ENCODE data around the gene TCIRG1.

The TCIRG1 gene

DNA sequence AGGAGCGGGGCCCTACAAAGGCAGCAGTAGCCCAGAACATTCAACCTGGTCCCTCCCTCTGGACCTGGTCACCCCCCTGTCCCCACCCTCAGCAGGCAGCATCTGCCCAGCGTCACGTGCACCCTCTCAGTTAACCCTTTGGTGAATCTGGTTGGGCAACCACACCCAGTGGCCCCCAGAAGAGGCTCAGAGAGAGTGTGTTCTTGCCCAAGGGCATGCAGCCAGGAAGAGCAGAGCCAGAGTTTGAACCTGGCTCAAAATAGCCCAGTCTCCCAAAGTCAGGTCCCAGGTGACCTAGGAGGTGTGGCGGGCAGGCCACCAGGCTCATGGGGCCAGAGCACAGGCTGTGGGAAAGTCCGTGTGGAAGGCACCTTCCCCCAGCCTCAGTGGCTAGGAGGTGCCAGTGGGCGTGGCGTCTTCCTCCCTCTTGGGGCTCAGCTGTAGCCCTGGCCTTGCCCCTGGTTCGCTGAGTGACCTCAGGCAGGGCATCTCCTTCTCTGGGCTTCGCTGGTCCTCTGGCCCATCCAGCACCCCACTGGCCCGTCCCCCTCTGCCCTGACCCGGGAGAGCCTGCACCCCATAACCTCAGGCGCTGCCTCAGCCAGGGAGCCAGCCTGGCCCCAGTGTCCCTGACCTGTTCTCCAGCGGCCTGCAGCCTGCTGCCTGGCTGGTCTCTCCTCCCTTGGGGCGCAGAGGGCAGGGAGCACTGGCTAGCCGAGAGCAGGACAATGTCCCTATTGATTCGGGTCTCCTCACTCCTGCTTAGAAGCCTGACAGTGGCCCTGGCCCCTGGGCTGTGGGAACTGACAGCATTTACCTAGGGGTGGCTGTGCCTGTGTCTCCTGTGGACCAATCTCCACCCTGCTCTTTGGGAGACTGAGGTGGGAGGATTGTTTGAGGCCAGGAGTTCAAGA lies 21.7 kb upstream of the TCIRG1 start:
- in situ Hi-C loops (cut with MboI; ENCODE audit: low sequenced_read_pairs) = no loop called here

DNA sequence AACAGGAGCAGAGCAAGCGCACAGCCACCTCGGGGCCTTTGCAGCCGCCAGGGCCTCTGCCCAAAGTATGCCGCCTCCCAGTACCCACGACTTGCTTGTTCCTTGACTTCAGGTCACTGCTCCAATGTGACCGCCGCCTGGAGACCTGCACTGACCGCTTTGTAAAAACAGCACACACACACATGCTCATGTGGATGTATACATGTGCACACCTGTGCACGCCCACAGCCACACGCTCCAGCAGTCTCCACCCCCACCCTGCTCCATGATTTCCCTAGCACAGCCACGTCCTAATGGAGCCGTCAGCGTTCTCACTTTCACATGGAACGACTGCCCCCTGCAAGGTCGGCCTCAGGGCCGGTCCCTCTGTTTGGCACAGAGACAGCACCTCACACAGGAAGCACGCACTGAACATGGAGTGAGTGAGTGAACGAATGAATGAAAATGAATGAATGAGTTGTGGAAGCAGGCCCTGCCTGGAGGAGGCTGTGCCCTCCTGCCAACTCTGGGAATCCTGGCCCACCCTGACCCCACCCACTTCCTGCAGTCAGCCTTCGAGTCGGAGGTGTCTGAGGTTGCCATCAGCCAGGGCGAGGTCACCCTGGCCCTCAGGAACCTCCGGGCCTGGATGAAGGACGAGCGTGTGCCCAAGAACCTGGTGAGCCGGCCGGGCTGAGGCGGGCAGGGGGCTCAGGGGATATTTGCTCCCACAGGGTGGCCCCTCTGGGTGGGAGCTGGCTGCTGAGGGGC lies 20.7 kb upstream of the TCIRG1 start:
- in situ Hi-C loops (cut with MboI; ENCODE audit: low sequenced_read_pairs) = no loop called here

DNA sequence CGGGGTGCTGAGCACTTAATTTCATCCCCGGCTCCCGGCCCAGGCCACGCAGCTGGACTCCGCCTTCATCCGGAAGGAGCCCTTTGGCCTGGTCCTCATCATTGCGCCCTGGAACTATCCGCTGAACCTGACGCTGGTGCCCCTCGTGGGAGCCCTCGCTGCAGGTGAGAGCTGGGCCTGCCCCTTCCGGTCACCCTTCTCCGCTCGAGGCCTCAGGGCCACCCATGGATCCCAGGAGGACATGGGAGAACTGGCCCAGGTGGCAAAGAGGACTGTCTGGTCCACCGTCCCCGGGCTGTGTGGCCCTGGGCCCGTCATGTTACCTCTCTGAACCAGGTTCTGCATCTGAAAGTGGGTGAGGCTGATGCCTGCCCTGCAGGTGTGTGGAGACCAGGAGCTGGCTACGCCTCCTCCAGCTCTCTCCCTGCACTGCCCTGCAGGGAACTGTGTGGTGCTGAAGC lies 20.1 kb upstream of the TCIRG1 start:
- in situ Hi-C loops (cut with MboI; ENCODE audit: low sequenced_read_pairs) = no loop called here

DNA sequence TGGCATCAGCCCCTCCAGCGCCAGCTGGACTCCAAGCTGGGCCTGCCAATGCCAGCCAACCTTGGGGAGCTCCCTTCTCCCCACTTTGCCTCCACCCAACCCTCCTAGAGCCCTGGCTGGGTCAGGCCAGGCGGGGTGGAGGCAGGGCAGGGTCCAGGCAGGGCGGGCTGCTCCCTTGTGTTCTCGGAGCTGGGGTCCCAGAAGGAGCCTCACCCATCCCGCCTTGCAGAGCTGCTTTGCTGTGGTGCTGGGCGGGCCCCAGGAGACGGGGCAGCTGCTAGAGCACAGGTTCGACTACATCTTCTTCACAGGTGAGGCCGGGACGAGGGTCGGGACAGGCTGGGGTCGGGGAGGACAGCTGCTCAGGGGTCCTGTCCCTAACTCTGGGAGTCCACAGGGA lies 19.3 kb upstream of the TCIRG1 start:
- in situ Hi-C loops (cut with MboI; ENCODE audit: low sequenced_read_pairs) = no loop called here

DNA sequence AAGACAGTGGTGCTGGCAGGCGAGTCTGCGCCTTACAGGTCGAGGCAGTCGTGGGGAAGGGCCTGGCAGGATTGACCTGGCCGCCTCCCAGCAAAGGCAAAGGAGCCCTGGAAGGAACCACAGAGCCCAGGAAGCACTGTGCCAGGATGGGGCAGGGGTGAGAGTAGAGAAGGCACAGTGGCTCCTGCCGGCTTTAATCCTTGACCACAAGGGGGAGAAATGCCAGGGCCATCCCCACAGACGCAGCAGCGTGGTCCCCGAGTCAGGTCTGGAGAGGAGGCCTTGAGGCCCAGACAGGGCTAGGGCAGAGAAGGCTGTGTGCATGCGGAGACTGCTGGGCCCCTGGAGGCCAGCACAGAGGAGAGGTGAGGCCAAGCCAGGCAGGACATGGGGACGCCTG lies 18.2 kb upstream of the TCIRG1 start:
- in situ Hi-C loops (cut with MboI; ENCODE audit: low sequenced_read_pairs) = no loop called here

DNA sequence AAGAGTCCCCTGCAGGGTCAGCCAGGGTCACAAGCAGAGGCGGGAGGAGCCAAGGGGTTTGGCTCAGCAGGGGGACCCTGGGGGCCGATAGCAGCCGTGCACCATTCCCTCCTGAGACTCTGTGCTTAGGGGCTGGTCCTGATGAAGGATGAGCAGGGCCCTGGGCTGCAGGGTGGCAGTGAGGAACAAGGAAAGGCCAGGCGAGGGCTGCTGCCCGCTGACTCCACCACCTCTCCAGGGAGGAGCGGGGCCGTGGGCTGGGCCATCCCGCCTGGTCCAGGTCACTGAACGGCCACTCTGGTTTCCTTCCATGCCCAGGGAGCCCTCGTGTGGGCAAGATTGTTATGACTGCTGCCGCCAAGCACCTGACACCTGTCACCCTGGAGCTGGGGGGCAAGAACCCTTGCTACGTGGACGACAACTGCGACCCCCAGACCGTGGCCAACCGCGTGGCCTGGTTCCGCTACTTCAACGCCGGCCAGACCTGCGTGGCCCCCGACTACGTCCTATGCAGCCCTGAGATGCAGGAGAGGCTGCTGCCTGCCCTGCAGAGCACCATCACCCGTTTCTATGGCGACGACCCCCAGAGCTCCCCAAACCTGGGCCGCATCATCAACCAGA lies 17.5 kb upstream of the TCIRG1 start:
- in situ Hi-C loops (cut with MboI; ENCODE audit: low sequenced_read_pairs) = no loop called here

DNA sequence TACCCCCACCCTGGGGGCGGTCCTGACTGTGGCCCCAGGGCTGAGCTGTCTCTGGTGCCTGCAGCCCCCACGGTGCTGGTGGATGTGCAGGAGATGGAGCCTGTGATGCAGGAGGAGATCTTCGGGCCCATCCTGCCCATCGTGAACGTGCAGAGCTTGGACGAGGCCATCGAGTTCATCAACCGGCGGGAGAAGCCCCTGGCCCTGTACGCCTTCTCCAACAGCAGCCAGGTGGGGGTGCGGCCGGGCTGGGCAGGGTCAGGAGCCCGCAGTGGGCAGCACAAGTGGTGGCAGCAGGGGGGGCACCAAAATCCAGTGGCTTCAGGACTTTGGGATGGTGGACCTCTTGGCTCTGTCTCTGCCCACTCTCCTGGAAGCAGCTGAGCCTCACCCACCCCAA lies 16.3 kb upstream of the TCIRG1 start:
- in situ Hi-C loops (cut with MboI; ENCODE audit: low sequenced_read_pairs) = no loop called here

DNA sequence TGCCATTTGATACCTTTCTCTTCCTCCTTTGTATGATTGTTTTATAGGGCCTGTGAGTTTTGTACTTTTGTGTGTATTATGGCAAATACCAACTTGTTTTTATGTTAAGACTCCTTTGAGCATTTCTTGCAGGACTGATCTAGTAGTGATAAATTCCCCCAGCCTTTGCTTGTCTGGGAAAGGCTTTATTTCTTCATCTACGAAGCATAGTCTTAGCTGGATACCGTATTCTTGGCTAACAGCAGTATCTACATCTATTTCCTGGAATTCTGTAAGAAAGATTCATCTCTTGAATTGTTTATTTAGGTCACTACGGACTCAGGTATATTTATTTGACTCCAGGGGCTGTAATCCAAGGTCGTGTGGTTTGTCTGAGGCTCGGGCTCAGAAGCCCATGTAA lies 14.3 kb upstream of the TCIRG1 start:
- in situ Hi-C loops (cut with MboI; ENCODE audit: low sequenced_read_pairs) = no loop called here

DNA sequence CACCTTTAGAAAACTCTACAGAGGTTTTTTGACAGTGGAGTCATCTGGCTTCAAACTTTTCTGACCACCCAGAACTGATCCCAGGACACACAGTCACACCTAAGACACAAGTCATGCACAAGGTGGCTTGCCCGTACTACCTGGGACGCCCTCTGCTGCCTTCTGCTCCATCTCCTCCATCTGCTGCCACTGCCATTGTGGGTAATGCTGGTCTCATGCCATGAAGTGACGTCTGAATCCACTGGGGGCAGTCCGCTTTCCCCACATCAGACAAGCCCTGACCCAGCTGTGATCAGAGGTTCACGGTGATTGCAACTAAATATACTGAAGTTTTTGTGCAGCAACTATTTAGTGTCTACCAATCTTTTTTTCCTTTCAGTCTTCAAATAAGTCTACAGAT lies 13.8 kb upstream of the TCIRG1 start:
- in situ Hi-C loops (cut with MboI; ENCODE audit: low sequenced_read_pairs) = no loop called here

DNA sequence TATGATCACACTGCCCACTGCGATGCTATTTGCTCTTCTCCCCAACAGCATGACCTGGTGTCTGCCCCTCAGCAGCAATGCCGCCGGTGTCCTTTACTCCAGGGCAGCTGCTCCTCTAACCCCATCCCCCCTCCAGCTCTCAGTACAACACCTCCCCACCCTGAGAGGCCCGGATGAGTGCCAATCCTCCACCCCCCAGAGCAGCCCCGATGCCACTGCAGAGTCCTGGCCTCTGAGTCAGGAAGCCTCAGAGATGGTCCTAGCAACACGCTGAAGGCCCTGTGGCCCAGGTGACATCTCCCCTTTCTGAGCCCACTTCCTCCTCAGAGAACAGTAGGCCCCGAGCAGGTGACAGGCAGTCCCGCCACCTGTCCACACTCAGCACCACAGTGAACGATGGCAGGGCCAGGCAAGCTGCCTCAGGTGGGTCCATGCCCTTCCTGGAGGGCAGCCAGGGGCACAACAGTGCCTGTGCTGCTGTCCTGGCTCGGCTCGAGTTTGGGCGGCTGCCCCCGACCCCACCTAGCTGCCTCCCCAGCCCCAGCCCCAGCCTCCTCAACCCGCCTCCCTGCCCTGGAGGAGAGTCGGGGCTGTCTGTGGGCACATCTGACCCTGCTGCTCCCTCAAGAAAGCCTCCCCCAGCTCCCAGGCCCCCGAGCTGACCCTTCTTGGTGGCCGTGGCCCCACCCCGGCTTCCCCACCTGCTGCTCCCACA lies 12.3 kb upstream of the TCIRG1 start:
- in situ Hi-C loops (cut with MboI; ENCODE audit: low sequenced_read_pairs) = no loop called here

DNA sequence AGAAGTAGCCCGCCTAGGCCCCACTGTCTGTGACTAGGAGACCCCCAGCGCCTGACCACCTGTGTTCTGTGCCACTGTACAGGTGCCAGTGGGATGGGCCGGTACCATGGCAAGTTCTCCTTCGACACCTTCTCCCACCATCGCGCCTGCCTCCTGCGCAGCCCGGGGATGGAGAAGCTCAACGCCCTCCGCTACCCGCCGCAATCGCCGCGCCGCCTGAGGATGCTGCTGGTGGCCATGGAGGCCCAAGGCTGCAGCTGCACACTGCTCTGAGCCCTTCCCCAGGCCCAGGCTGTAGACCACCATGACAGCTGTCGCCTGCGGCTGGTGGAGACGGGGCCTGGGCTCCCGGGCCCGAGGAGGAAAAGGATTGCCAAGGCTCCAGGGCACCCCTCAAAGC lies 11.2 kb upstream of the TCIRG1 start:
- in situ Hi-C loops (cut with MboI; ENCODE audit: low sequenced_read_pairs) = no loop called here

DNA sequence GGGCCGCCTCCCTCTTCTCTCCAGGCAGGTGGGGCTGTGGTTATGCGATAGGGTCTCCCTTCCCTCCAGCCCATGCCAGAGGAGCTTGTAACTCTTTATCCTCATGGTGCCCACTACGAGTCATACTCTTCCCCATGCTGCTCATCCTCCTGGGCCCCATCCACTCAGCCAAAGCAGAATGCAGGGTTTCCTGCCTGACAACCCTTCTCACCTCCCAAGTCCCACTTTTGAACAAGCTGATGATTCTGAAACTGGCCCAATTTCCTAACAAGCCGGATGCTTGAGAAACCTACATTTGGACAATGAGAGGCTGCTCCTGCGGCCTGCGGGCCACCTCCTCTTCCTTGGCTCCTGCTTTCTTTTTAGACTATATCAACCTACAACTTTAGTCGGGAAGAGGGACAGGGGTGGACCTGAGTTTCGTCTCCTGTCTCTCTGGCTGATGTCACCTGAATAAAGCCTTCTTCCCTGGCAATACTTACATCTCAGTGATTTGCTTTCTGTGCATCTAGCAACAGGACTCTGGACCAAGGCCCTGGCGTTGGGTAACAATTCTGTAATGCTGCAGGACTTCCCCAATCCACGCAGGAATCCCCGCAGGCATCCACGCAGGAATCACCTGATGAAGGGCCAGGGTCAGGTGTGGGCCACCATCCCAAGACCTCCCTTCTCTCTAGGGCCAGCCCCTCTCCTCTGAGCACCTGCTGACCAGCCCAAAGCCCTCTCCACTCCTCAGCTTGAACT lies 9.9 kb upstream of the TCIRG1 start:
- in situ Hi-C loops (cut with MboI; ENCODE audit: low sequenced_read_pairs) = no loop called here

DNA sequence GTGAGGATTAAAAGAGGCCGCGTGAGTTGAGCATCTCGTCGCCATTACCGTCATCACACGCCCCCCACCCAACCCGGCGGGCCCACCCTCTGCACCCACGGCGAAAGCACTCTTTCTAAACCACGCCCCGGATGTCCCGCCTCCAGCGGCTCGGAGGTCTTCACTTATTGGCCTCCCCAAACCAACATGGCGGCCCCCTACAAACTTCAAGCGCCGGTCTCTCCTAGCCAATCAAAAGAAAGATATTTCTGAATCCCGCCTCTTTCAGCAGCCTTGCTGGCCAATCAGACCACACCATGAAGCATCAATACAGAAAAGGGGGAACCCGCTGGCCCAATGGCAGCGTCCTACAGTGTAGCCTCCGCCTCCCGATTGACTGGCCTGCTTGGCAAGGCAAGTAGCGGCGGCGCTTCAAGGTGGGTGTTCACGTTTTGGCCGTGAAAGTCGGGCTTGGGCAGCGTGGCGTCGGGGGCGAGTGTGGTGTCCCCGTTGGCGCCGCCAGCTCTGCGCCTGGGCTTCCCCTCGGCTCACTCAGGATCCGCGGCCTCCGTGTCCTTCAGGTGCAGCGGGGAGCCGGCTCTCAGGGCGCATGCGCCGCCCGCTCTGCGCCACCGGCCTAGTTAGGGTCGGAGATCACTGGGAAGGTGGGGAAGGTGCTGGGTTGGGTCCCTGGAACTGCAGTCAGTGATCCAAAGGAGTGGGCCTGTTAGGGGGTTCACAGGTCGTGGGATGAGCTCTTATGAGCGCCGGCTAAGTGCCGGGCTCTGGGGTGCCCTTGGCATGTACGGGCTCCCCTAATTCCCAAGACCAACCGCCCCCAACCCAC lies 8.3 kb upstream of the TCIRG1 start, which contains the start of gene NDUFS8:
Gene NDUFS8, plus strand, starts transcription at position 364 of the 826 bp plus-strand sequence. CDS start 1,471 bp downstream, outside the sequence.
- in situ Hi-C loops (cut with MboI; ENCODE audit: low sequenced_read_pairs) = no loop called here

DNA sequence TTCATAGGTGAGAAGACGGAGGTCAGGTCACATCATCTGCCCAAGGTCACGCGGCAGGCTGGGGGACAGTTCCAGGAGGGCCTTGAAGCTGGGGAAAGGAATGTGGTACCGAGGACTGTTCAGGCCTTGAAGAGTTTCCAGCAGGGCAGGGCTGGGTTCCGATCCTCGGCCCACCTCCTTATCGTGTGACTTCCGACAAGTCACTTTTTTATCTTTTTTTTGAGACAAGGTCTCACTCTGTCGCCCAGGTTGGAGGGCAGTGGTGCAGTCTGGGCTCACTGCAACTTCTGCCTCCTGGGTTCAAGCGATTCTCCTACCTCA lies 7.7 kb upstream of the TCIRG1 start:
- in situ Hi-C loops (cut with MboI; ENCODE audit: low sequenced_read_pairs) = no loop called here

DNA sequence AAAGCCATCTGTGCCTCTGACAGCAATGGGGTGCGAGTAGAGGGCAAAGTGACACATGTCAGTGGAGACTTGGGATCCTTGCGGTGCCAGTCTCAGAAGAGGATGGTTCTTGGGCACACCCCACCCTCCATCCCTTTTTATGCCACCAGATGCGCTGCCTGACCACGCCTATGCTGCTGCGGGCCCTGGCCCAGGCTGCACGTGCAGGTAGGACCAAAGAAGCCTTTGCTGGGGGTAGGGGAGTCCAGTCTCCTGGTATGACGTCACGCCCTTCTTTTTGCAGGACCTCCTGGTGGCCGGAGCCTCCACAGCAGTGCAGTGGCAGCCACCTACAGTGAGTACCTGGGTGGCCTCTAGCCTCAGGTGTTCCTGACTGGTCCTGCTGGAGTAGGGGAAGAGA lies 6.8 kb upstream of the TCIRG1 start:
- in situ Hi-C loops (cut with MboI; ENCODE audit: low sequenced_read_pairs) = no loop called here

DNA sequence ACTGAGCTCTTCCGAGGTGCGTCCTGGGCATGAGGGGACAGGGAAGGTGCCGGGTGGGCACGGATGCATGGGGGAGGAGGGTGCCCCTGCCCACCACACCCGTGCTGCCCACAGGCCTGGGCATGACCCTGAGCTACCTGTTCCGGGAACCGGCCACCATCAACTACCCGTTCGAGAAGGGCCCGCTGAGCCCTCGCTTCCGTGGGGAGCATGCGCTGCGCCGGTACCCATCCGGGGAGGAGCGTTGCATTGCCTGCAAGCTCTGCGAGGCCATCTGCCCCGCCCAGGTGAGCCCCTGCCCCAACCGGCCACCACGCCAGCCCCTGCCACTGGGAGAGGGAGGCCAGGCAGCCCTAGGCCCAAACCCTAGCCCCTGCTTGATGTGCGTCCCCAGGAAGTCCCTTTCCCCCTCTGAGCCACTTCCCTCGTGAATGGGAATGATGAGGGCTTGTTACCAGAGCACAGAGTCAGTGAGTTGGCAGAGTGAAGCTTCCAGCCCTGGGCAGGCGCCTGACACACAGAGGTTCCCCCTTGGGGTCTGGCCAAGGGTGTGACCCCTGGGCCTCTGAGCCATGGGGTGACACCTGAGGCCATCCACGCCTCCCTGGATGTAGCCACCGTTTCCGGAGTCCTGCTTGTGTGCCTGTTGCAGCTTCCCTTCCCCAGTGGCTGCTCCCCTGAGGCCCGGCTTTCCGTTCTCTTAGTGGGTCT lies 5.7 kb upstream of the TCIRG1 start:
- in situ Hi-C loops (cut with MboI; ENCODE audit: low sequenced_read_pairs) = no loop called here

DNA sequence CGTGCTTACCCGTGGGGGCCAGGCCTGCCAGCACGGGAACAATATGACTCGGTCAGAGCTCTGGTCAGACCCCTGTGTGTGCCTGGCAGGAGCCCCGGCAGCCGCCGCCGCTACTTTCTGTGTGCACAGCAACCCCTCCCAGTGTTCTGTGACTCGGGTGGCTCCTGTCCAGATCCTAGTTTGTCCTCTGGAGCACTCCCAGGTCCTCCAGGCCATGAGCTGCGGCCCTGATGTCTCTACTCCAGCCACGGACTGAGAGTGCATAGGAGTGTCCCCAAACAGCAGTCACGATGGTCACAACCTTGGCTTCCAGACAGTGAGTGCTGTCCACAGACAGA lies 5.1 kb upstream of the TCIRG1 start:
- in situ Hi-C loops (cut with MboI; ENCODE audit: low sequenced_read_pairs) = no loop called here

DNA sequence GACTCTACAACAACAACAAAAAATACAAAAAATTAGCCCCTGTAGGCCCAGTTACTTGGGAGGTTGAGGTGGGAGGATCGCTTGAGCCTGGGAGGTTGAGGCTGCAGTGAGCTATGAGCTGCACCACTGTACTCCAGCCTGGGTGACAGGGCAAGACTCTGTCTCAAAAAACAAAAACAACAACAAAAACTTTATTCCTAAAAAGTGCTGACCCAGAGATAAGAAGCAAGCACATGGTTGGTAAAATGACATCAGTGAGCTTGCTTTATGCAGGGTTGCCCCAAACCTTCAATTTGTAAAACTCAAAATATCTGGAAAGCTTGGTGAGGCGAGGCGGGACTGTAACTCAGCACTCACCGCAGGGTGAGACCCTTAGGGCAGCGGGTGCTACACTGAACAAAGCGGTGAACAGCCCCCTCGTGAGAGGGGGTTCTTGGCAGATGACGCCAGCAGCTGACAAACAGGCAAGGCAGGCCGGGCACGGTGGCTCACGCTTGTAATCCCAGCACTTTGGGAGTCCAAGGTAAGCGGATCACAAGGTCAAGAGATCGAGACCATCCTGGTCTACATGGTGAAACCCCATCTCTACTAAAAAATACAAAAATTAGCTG lies 3.5 kb upstream of the TCIRG1 start:
- in situ Hi-C loops (cut with MboI; ENCODE audit: low sequenced_read_pairs) = no loop called here

Measured in hTERT RPE-1 (cell line).